LNCAP (cell line): ENCODE measurements around the gene CD40.

Experiments
- TF ChIP-seq, protein P1 (sequence below): fragments of 450-650 bp; IDR thresholded peaks from 2 replicates; pipeline ENCODE4 v1.5.1; 2017; ENCODE audit warnings: mild to moderate bottlenecking

The CD40 gene

GRCh38 chr20:46157076-46157592, 39.0 kb downstream of the CD40 start:
- TF ChIP-seq, protein P1, sequence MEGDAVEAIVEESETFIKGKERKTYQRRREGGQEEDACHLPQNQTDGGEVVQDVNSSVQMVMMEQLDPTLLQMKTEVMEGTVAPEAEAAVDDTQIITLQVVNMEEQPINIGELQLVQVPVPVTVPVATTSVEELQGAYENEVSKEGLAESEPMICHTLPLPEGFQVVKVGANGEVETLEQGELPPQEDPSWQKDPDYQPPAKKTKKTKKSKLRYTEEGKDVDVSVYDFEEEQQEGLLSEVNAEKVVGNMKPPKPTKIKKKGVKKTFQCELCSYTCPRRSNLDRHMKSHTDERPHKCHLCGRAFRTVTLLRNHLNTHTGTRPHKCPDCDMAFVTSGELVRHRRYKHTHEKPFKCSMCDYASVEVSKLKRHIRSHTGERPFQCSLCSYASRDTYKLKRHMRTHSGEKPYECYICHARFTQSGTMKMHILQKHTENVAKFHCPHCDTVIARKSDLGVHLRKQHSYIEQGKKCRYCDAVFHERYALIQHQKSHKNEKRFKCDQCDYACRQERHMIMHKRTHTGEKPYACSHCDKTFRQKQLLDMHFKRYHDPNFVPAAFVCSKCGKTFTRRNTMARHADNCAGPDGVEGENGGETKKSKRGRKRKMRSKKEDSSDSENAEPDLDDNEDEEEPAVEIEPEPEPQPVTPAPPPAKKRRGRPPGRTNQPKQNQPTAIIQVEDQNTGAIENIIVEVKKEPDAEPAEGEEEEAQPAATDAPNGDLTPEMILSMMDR, result no peak

- TF ChIP-seq, protein P1, result no peak
Observed at GRCh38 chr20:46157625-46158024, 39.5 kb downstream of the CD40 start.

DNA sequence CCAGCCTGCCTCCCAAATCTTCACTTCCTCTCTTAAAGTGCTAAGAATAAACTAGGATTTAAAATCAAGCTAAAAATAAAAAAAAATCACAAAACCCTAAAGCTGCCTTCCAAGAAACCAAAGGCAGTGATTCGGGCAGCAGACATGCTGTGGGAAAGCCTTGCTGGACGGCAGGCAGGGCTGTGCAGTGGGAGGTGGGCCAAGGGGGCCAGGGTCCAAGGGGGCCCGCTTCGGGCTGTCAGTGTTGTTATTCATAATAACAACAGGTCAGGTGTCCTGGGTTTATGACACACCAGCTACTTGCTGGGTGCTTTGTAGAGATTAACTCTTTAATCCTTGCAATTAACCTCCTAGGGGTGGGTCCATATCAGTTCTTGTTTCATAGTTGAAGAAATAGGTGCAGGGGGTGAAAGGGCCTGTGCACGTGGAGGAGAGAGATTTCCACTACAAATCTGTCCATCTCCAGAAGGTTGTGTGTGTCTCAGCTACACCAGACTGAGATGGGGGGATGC, 40.4 kb downstream of the CD40 start:
- TF ChIP-seq, protein P1, result no peak

DNA sequence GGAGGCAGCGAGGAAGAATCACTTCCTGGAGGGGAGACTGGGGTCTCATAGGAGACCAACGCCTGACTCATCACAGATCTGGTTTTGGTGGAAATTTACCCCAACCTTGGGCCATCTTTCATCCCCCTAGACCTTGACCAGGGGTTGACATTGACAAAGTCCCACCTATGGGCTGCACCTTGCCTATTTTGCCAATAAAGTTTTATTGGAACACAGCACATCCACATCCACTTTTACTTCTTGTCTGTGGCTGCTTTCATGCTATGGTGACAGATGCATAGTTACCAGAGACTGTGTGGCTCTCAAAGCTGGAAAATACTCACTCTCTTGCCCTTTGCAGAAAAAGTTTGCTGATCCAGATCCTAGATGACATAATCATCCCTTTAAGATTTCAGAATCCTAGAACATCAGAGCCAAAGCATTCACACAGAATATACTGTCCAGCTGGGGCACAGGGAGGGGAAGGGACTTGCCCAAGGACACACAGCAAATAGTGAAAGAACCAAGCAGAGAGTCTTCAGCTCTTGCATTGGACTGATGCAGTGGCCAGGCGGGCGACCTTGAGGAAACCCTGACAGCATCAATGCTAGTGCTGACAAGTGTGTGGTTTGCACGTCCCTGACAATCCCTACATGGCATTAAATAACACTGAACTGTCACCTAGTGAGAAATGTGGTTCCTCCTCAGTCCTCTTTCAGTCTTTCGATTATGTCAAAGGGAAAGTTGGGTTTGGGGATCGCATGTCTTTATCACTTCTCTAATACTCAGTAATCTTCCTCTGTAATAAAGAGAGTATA, 41.2 kb downstream of the CD40 start:
- TF ChIP-seq, protein P1, result no peak

GRCh38 chr20:46160661-46161060, 42.5 kb downstream of the CD40 start:
- TF ChIP-seq, protein P1, result no peak

DNA sequence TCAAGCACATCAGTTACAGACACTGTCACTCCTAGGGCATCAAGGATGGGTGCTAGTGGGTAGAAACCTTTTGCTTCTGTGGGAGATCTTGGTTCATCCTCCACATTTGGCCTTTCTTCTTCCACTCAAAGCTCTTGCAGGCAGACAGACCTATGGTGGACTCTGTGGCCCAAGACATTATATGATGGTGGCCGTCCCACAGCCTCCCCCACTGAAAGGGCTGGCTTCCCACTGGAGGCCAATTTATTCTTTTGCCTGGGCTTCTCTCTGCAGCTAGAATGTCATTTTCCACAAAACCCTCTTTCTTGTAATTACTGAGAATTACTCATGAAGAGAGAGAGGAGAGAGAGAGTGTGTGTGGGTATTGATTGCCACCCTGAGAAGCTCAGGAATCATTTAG, 43.8 kb downstream of the CD40 start:
- TF ChIP-seq, protein P1, result no peak

GRCh38 chr20:46164254-46164653, 46.1 kb downstream of the CD40 start:
- TF ChIP-seq, protein P1, result no peak
